RWPE2 (cell line): ENCODE measurements around the gene AURKAIP1.

ENCODE experiments used
- ATAC-seq: fragments of 200-7000 bp; cut with Tn5 transposase; 3 replicates; pipeline ENCODE4 v1.9.1; 2021; ENCODE audit warnings: low read depth
- DNase-seq: peaks from one replicate; pipeline ENCODE4 v3.0.0-alpha.2; 2020; ENCODE audit warnings: low spot score
- H3K27ac ChIP-seq: fragments of 450-650 bp; 2 replicates; pipeline ENCODE4 v1.5.1; 2017; ENCODE audit warnings: mild to moderate bottlenecking; ENCODE audit not compliant: poor library complexity, severe bottlenecking
- H3K27me3 ChIP-seq: fragments of 250-450 bp; sonication (Bioruptor Pico); 2 replicates; pipeline ENCODE4 v1.5.1; 2021; ENCODE audit warnings: mild to moderate bottlenecking, moderate library complexity; ENCODE audit not compliant: insufficient read depth, poor library complexity, severe bottlenecking
- H3K36me3 ChIP-seq: fragments of 250-450 bp; sonication (Bioruptor Pico); 2 replicates; pipeline ENCODE4 v1.5.1; 2020; ENCODE audit warnings: low read depth, mild to moderate bottlenecking, moderate library complexity
- H3K4me1 ChIP-seq: fragments of 250-450 bp; sonication (Bioruptor Pico); 2 replicates; pipeline ENCODE4 v1.5.1; 2021; ENCODE audit warnings: mild to moderate bottlenecking, moderate library complexity; ENCODE audit not compliant: insufficient read depth, poor library complexity, severe bottlenecking
- H3K4me3 ChIP-seq: fragments of 250-450 bp; sonication (Bioruptor Pico); 2 replicates; pipeline ENCODE4 v1.5.1; 2021; ENCODE audit warnings: mild to moderate bottlenecking, moderate library complexity; ENCODE audit not compliant: severe bottlenecking
- H3K9me3 ChIP-seq: fragments of 250-450 bp; sonication (Bioruptor Pico); 2 replicates; pipeline ENCODE4 v1.5.1; 2021; ENCODE audit warnings: mild to moderate bottlenecking, moderate library complexity; ENCODE audit not compliant: severe bottlenecking
- TF ChIP-seq, protein P1 (sequence below): fragments of 450-650 bp; IDR thresholded peaks from one replicate; pipeline ENCODE4 v1.5.1; 2017; ENCODE audit warnings: mild to moderate bottlenecking, moderate library complexity; ENCODE audit not compliant: poor library complexity, severe bottlenecking

Gene AURKAIP1

DNA sequence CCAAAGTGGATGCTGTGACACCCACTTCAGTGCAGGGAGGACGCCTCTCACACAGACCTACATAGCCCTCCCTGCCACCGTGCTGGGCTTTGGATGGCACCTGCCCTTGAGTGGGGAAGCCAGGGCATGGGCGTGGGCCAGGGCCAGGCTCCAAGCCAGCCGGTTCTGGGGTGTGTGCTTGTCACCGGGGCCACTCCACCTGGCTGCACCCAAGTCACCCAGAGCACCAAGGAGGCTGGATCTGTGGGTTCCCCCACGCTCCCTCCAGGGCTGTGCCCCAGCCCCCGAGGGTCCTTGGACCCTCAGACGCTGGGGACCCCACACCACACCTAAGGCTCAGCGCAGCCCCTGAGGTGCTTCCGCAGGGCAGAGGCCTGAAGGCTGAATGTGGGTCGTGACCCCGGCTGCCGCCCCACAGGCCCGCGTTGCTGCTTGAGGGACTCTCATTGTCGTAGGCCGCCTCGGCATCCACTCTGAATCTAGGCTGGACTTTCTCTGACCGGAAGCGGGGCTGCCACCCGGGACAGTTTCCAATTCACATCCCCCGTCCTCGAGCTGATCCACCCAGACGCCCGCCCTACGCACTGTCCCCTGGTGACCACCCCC, 18.1 kb downstream of the AURKAIP1 start:
- no peak for ATAC-seq
- Histone ChIP-seq H3K27me3 (no peaks in the 10 kb centered on the region), H3K4me3 (no peak overlapping the region), H3K4me1 (peaks cover 17% of the 10 kb centered on the region), H3K36me3 (no peaks in the 10 kb centered on the region), H3K27ac (no peak overlapping the region), H3K9me3 (no peaks in the 10 kb centered on the region)
- peak; percentile 66 for DNase-seq
- TF ChIP-seq, protein P1, sequence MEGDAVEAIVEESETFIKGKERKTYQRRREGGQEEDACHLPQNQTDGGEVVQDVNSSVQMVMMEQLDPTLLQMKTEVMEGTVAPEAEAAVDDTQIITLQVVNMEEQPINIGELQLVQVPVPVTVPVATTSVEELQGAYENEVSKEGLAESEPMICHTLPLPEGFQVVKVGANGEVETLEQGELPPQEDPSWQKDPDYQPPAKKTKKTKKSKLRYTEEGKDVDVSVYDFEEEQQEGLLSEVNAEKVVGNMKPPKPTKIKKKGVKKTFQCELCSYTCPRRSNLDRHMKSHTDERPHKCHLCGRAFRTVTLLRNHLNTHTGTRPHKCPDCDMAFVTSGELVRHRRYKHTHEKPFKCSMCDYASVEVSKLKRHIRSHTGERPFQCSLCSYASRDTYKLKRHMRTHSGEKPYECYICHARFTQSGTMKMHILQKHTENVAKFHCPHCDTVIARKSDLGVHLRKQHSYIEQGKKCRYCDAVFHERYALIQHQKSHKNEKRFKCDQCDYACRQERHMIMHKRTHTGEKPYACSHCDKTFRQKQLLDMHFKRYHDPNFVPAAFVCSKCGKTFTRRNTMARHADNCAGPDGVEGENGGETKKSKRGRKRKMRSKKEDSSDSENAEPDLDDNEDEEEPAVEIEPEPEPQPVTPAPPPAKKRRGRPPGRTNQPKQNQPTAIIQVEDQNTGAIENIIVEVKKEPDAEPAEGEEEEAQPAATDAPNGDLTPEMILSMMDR: no peak

DNA sequence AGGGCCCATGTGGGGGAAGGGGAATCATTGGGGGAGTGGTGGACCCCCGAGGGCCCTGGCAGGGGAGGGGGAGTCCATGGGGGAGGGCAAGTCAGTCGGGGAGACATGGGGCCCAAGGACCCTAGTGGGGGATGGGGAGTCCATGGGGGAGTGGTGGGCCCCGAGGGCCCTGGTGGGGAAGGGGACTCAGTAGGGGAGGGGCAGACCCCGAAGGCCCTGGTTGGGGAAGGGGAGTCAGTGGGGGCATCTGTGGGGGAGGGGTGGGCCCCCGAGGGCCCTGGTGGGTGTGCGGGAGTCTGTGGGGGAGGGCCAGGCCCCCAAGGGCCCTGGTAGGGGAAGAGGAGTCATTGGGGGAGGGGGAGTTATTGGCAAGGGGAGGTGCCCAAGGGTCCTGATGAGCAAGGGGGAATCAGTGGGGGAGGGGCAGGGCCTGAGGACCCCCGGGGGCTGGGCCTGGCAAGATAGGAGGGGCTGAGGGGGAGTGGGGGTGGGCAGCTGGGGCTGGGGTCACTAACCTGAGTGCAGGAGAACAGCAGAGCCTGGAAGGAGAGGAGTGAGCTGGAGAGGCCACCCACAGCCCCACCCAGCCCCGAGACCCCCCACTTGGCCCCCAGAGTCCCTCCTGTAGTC, 18.7 kb downstream of the AURKAIP1 start:
- DNase-seq (no peak), ATAC-seq (no peak)
- Histone ChIP-seq H3K36me3 (no peaks in the 10 kb centered on the region), H3K9me3 (no peaks in the 10 kb centered on the region), H3K4me3 (no peak overlapping the region), H3K27me3 (no peaks in the 10 kb centered on the region), H3K4me1 (peaks cover 17% of the 10 kb centered on the region), H3K27ac (no peak overlapping the region)
- TF ChIP-seq, protein P1: no peak

DNA sequence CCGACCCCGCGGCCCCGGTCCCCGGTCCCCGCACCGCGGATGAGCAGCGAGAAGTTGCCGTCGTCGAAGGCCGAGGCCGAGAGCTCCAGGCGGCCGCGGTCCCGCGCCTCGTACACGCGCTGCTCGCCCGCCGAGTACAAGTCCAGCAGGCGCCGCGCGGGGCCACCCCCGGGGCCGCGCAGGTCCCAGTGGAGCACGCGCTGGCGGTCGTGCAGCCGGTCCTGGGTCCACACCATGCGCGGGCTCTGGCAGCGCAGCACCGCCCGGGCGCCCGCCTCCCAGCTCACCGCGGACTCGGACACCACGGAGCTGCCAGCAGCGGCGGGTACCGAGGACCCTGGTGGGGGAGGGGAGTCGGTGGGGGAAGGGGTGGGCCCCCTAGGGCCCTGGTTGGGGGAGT, 19.6 kb downstream of the AURKAIP1 start:
- H3K9me3 ChIP-seq: no peaks in the 10 kb centered on the region
- no peak overlapping the region for H3K4me3 ChIP-seq
- no peak overlapping the region for H3K27ac ChIP-seq
- H3K4me1 ChIP-seq: peaks cover 11% of the 10 kb centered on the region
- peak; percentile 17 for ATAC-seq
- DNase-seq: peak; percentile 68
- TF ChIP-seq, protein P1: no peak
- no peaks in the 10 kb centered on the region for H3K36me3 ChIP-seq
- no peaks in the 10 kb centered on the region for H3K27me3 ChIP-seq

DNA sequence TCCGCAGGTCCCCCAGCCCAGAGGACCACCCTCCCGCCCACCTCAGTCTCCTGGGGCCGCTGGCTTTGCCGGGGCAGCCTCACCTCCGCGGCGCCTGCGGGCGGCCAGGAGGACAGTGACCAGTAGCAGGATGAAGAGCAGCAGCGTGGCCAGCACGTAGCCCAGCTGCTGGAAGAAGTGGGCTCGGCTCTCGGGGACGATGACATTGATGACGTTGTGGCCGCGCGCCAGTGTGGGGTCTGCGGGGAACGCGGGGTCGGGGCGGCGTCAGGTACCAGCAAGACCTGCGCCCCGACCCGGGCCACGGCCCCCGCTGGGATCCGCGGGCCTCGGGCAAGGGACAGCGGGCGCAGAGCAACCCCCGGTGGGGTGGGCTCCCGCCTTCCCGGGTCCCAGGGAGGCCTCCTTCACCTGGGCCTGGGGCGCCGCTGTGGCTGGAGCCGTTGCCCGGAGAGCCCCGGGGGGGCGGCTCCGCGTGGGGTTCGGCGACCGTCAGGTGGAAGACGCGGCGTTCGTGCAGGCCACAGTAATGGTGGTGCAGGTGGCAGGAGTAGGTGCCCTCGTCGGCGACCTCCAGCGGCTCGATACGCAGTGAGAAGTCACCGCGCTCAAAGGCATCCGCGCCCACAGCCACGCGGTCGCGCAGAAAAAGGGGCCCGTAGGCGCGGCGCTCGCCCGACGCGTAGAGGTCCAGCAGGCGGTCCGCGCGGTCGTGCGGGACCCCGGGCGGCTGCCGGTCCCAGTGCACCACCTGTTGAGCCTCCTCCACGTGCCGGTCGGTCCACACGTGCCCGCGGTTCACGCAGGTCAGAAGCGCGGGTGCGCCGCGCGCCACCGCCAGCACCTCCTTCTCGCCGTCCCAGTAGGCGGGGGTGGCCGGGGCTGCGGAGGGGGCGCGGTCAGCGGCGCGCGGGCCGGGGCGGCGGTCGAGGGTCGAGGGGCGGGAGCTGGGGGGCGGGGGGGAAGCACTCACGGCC, 20.4 kb downstream of the AURKAIP1 start:
- DNase-seq: peak; percentile 44

More for the DNA sequence above, 20.4 kb downstream of the AURKAIP1 start:
- no peaks in the 10 kb centered on the region for H3K36me3 ChIP-seq
- ATAC-seq: no peak
- H3K4me1 ChIP-seq: peaks cover 4% of the 10 kb centered on the region
- H3K4me3 ChIP-seq: no peak overlapping the region
- H3K27ac ChIP-seq: no peak overlapping the region
- H3K27me3 ChIP-seq: no peaks in the 10 kb centered on the region
- TF ChIP-seq, protein P1: no peak
- no peaks in the 10 kb centered on the region for H3K9me3 ChIP-seq
